PC-3 (cell line): ENCODE measurements around the gene WDFY4. TPM values are rescaled to one million over a fixed set of nuclear protein-coding genes. Genes with fewer than 3 reads are reported as not detected.

ENCODE experiments used
- ATAC-seq: fragments of 200-7000 bp; cut with Tn5 transposase; 2 replicates; pipeline ENCODE4 v1.9.1; 2020; ENCODE audit warnings: mild to moderate bottlenecking, moderate library complexity
- BruUV-seq: library from RNA; stranded (reverse); fragments of 400-500 nt; replicated peaks from 2 replicates; lab custom pipeline; 2021; lab: Mats Ljungman, UMichigan
- CTCF ChIA-PET: fragments of 300-600 bp; sonication (Branson Sonifier 250); formaldehyde crosslinking; loops from one replicate; lab custom pipeline; 2022; ENCODE audit warnings: antibody characterized with exemption; lab: Charles Lee
- POLR2A ChIA-PET: fragments of 300-600 bp; sonication (Branson Sonifier 250); formaldehyde crosslinking; loops from one replicate; lab custom pipeline; 2022; ENCODE audit warnings: antibody characterized with exemption; ENCODE audit not compliant: unreplicated experiment; lab: Charles Lee
- DNase-seq: peaks from one replicate; pipeline ENCODE4 v3.0.0-alpha.2; 2015
- H2AFZ ChIP-seq: fragments of 300-600 bp; sonication (generic); 2 replicates; pipeline ENCODE4 v1.6.0; 2016; ENCODE audit warnings: antibody characterized with exemption, low read length
- H3F3A ChIP-seq: fragments of 300-600 bp; sonication (generic); one replicate; pipeline ENCODE4 v1.6.0; 2017; ENCODE audit warnings: antibody characterized with exemption, low read length, control low read depth, mild to moderate bottlenecking; ENCODE audit not compliant: unreplicated experiment
- H3K27ac ChIP-seq: fragments of 300-600 bp; sonication (generic); 2 replicates; pipeline ENCODE4 v1.5.1; 2016; ENCODE audit warnings: mild to moderate bottlenecking, low read length
- H3K27me3 ChIP-seq: fragments of 300-600 bp; sonication (generic); 2 replicates; pipeline ENCODE4 v1.6.1; 2016; ENCODE audit warnings: low read length, mixed read lengths
- H3K36me3 ChIP-seq: fragments of 300-600 bp; sonication (generic); 2 replicates; pipeline ENCODE4 v1.6.1; 2016; ENCODE audit warnings: low read depth, mixed run types, low read length, mixed read lengths
- H3K4me1 ChIP-seq: fragments of 300-600 bp; sonication (generic); 2 replicates; pipeline ENCODE4 v1.5.1; 2016; ENCODE audit warnings: low read length; ENCODE audit not compliant: insufficient read depth
- H3K4me2 ChIP-seq: fragments of 300-600 bp; sonication (generic); 2 replicates; pipeline ENCODE4 v1.6.0; 2016; ENCODE audit warnings: low read length
- H3K4me3 ChIP-seq: fragments of 300-600 bp; sonication (generic); 2 replicates; pipeline ENCODE4 v1.5.1; 2016; ENCODE audit warnings: mild to moderate bottlenecking, low read length, mixed read lengths
- H3K79me2 ChIP-seq: fragments of 300-600 bp; sonication (generic); 2 replicates; pipeline ENCODE4 v1.6.1; 2017; ENCODE audit warnings: low read length, mixed read lengths
- H3K9ac ChIP-seq: fragments of 300-600 bp; sonication (generic); 2 replicates; pipeline ENCODE4 v1.6.0; 2016; ENCODE audit warnings: mild to moderate bottlenecking, low read length
- H3K9me2 ChIP-seq: fragments of 300-600 bp; sonication (generic); replicated peaks from 2 replicates; pipeline ENCODE4 v1.6.1; 2016; ENCODE audit warnings: mixed run types, low read length, mixed read lengths
- H3K9me3 ChIP-seq: fragments of 300-600 bp; sonication (generic); 2 replicates; pipeline ENCODE4 v1.6.1; 2016; ENCODE audit warnings: low read length, mixed read lengths
- H4K20me1 ChIP-seq: fragments of 300-600 bp; sonication (generic); 2 replicates; pipeline ENCODE4 v1.6.1; 2016; ENCODE audit warnings: low read length, mixed read lengths
- EZH2 ChIP-seq: fragments of 300-600 bp; sonication (generic); IDR thresholded peaks from one replicate; pipeline ENCODE4 v1.6.1; 2017; ENCODE audit warnings: antibody characterized with exemption, mild to moderate bottlenecking, low read length; ENCODE audit not compliant: unreplicated experiment
- EZH2phosphoT487 ChIP-seq: fragments of 300-600 bp; sonication (generic); IDR thresholded peaks from 2 replicates; pipeline ENCODE4 v1.6.1; 2018; ENCODE audit warnings: mild to moderate bottlenecking, antibody characterized with exemption, low read length, borderline replicate concordance
- intact Hi-C: fragments of 100-400 bp; cut with micrococcal nuclease; formaldehyde crosslinking; loops from 2 replicates; pipeline ENCODE4 v1.9.0; 2023
- total RNA-seq: library from RNA; depleted of rRNA; stranded (reverse); fragments of >200 nt; gene quantifications from 2 replicates; pipeline ENCODE4 v1.2.3, GENCODE V29; 2014
- TF ChIP-seq, protein P1 (sequence below): fragments of 300-600 bp; sonication (generic); conservative IDR thresholded peaks from 2 replicates; pipeline ENCODE4 v1.5.1; 2017; ENCODE audit warnings: antibody characterized with exemption, low read depth, mild to moderate bottlenecking, low read length

The WDFY4 gene
- total RNA-seq, 1 experiment from 2014 or later: not detected

DNA sequence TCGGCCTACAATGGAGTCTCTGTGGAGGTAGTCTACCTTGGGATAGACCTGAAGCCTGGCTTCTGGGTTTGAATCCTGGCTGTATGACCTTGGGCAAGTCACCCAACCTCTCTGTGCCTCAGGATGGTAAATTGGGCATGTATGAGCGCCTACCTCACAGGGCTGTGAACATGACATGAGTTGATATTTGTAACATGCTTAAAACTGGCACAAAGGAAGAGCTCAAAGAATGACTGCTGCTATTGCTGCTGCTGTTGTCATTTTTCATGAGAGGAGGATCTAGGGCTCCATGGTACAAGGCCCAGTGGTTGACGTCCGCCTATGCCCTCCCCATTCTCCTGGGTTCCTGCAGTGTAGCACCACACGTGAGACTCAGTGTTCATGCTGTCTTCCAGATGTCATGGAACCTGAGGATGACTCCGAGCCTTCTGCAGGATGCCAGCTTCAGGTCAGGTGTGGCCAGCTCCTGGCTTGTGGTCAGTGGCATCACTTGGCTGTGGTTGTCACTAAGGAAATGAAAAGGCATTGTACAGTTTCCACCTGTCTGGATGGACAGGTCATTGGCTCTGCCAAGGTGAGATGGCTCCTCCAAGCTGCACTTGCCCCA is 95.0 kb downstream of the WDFY4 start:
- CTCF ChIA-PET: no interaction called here
- BruUV-seq: no TSS peak

DNA sequence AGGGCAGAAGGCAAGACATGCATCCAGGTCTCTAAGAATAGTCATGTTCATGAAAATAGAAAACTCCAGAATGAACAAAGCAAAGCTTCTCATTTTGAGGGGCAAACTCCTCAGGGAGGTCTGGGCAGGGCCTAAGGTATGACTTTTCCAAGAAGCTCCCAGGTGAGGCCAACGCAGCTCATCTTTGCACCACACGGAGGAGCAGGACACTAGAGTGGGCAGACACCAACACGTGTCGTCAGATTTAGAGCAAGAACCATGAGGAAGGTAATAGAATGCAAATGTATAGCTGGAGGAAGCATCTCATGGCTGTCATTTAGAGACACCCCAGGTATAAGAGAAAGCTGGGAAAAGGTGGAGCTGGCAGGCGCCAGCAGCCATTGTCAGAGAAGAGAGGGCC is 95.7 kb downstream of the WDFY4 start:
- ATAC-seq (no peak), DNase-seq (no peak)
- Histone ChIP-seq H2AFZ (no peak overlapping the region), H3K27me3 (peaks cover 51% of the 10 kb centered on the region), H3K36me3 (no peaks in the 10 kb centered on the region), H3K4me2 (no peak overlapping the region), H3K79me2 (no peaks in the 10 kb centered on the region), H3K27ac (no peak overlapping the region), H3K9ac (no peak overlapping the region), H4K20me1 (no peaks in the 10 kb centered on the region), H3F3A (no peaks in the 10 kb centered on the region), H3K4me1 (no peaks in the 10 kb centered on the region), H3K4me3 (no peak overlapping the region), H3K9me3 (no peaks in the 10 kb centered on the region), H3K9me2 (no peaks in the 10 kb centered on the region)
- POLR2A ChIA-PET: no interaction called here
- no peak for TF ChIP-seq EZH2
- TF ChIP-seq EZH2phosphoT487: no peak
- TF ChIP-seq, protein P1, sequence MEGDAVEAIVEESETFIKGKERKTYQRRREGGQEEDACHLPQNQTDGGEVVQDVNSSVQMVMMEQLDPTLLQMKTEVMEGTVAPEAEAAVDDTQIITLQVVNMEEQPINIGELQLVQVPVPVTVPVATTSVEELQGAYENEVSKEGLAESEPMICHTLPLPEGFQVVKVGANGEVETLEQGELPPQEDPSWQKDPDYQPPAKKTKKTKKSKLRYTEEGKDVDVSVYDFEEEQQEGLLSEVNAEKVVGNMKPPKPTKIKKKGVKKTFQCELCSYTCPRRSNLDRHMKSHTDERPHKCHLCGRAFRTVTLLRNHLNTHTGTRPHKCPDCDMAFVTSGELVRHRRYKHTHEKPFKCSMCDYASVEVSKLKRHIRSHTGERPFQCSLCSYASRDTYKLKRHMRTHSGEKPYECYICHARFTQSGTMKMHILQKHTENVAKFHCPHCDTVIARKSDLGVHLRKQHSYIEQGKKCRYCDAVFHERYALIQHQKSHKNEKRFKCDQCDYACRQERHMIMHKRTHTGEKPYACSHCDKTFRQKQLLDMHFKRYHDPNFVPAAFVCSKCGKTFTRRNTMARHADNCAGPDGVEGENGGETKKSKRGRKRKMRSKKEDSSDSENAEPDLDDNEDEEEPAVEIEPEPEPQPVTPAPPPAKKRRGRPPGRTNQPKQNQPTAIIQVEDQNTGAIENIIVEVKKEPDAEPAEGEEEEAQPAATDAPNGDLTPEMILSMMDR: no peak
- BruUV-seq: no TSS peak
- CTCF ChIA-PET: no interaction called here
- intact Hi-C loops: no loop called here

More for the DNA sequence above, 95.0 kb downstream of the WDFY4 start:
- Histone ChIP-seq H2AFZ (no peak overlapping the region), H3K4me3 (no peak overlapping the region), H3K9me2 (no peaks in the 10 kb centered on the region), H4K20me1 (no peaks in the 10 kb centered on the region), H3K27ac (no peak overlapping the region), H3K27me3 (peaks cover 51% of the 10 kb centered on the region), H3K4me2 (no peak overlapping the region), H3F3A (no peaks in the 10 kb centered on the region), H3K79me2 (no peaks in the 10 kb centered on the region), H3K4me1 (no peaks in the 10 kb centered on the region), H3K36me3 (no peaks in the 10 kb centered on the region), H3K9me3 (no peaks in the 10 kb centered on the region), H3K9ac (no peak overlapping the region)
- POLR2A ChIA-PET: no interaction called here
- no peak for DNase-seq
- intact Hi-C loops: no loop called here
- TF ChIP-seq, protein P1: no peak
- TF ChIP-seq EZH2 (no peak), EZH2phosphoT487 (no peak)
- ATAC-seq: no peak

DNA sequence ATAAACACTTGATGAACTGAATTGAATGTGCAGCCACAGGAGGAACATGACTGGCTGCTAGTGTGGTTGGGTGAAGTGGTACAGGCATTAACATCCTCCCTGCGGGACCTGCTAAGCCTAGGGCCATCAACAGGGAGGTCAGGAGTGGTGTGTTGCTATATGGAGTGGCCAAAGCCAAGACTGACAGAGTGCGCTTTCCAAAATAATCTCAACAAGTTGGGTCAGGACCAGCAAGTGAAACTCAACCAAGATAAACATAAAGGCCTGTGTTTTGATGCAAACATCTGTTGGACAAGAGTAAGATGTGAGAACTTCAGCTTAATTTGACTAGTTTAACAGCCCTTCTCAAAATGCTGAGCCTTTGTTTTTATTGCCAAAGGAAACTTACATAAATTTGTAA is 97.7 kb downstream of the WDFY4 start:
- Histone ChIP-seq H4K20me1 (no peaks in the 10 kb centered on the region), H3K36me3 (no peaks in the 10 kb centered on the region), H3K4me1 (no peaks in the 10 kb centered on the region), H3K4me2 (no peak overlapping the region), H3F3A (no peaks in the 10 kb centered on the region), H3K27ac (no peak overlapping the region), H3K9ac (no peak overlapping the region), H3K9me3 (peaks cover 7% of the 10 kb centered on the region), H2AFZ (no peak overlapping the region), H3K4me3 (no peak overlapping the region), H3K9me2 (no peaks in the 10 kb centered on the region), H3K27me3 (peaks cover 36% of the 10 kb centered on the region), H3K79me2 (no peaks in the 10 kb centered on the region)
- ATAC-seq (no peak), DNase-seq (no peak)
- TF ChIP-seq EZH2phosphoT487 (no peak), EZH2 (no peak)
- TF ChIP-seq, protein P1: no peak
- ChIA-PET CTCF (no interaction called here), POLR2A (no interaction called here)
- no TSS peak for BruUV-seq
- intact Hi-C loops: no loop called here
